Panc1 (cell line): ENCODE results near the gene UNC13C. TPM values are rescaled to one million over a fixed set of nuclear protein-coding genes. Genes with fewer than 3 reads are reported as not detected.

Source experiments
- ATAC-seq: fragments of 200-7000 bp; cut with Tn5 transposase; 2 replicates; pipeline ENCODE4 v1.9.1; 2020; ENCODE audit warnings: mild to moderate bottlenecking, moderate library complexity
- BruUV-seq: library from RNA; stranded (reverse); fragments of 400-500 nt; replicated peaks from 2 replicates; lab custom pipeline; 2021; lab: Mats Ljungman, UMichigan
- CTCF ChIA-PET: fragments of 300-600 bp; sonication (Branson Sonifier 250); formaldehyde crosslinking; loops from one replicate; lab custom pipeline; 2022; ENCODE audit warnings: antibody characterized with exemption; lab: Charles Lee
- POLR2A ChIA-PET: fragments of 300-600 bp; sonication (Branson Sonifier 250); formaldehyde crosslinking; loops from one replicate; lab custom pipeline; 2022; ENCODE audit warnings: antibody characterized with exemption; lab: Charles Lee
- DNase-seq: peaks from one replicate; pipeline ENCODE4 v3.0.0-alpha.2; 2010; ENCODE audit warnings: low read depth, low spot score
- H3K27ac ChIP-seq: 2 replicates; pipeline ENCODE4 v1.5.1; 2011; ENCODE audit warnings: mild to moderate bottlenecking, low read length, inconsistent platforms
- H3K27me3 ChIP-seq: fragments of 200-500 bp; sonication (Bioruptor generic); 2 replicates; pipeline ENCODE4 v1.6.0; 2014; ENCODE audit warnings: low read length, inconsistent platforms; ENCODE audit not compliant: control insufficient read depth, insufficient read depth
- H3K36me3 ChIP-seq: fragments of 200-500 bp; sonication (Bioruptor generic); 2 replicates; pipeline ENCODE4 v1.5.1; 2014; ENCODE audit warnings: inconsistent platforms, mild to moderate bottlenecking, low read length, moderate library complexity; ENCODE audit not compliant: control insufficient read depth, insufficient read depth
- H3K4me1 ChIP-seq: 2 replicates; pipeline ENCODE4 v1.5.1; 2011; ENCODE audit warnings: inconsistent platforms, mild to moderate bottlenecking, low read length, moderate library complexity; ENCODE audit not compliant: control insufficient read depth, insufficient read depth
- H3K4me3 ChIP-seq, 2 experiments: 2 replicates each; pipeline ENCODE4 v1.5.1; 2011 to 2012; ENCODE audit warnings: low read depth in 2 of 2, low read length in 2 of 2, mild to moderate bottlenecking in 2 of 2, inconsistent platforms in 1 of 2, moderate library complexity in 1 of 2
- H3K9me3 ChIP-seq: fragments of 200-500 bp; sonication (Bioruptor generic); 2 replicates; pipeline ENCODE4 v1.5.1; 2014; ENCODE audit warnings: low read depth, mild to moderate bottlenecking, inconsistent platforms, low read length, moderate library complexity; ENCODE audit not compliant: control insufficient read depth, insufficient read depth
- POLR2AphosphoS5 ChIP-seq: IDR thresholded peaks from 2 replicates; pipeline ENCODE4 v1.6.1; 2012; ENCODE audit warnings: mild to moderate bottlenecking, low read depth, low read length, moderate library complexity
- SIN3A ChIP-seq: IDR thresholded peaks from 2 replicates; pipeline ENCODE4 v1.6.1; 2012; ENCODE audit warnings: low read depth, mild to moderate bottlenecking, low read length, moderate library complexity, borderline replicate concordance; ENCODE audit not compliant: insufficient read depth
- TCF7L2 ChIP-seq: IDR thresholded peaks from 2 replicates; pipeline ENCODE4 v1.6.1; 2011; ENCODE audit warnings: mild to moderate bottlenecking, low read depth, low read length, inconsistent platforms
- in situ Hi-C: cut with HindIII; loops from 2 replicates; pipeline ENCODE4 v1.10.0; 2016; ENCODE audit warnings: low sequenced_read_pairs, low pct_unique_long_range_greater_than_20kb
- intact Hi-C: fragments of 100-400 bp; cut with micrococcal nuclease; formaldehyde crosslinking; loops from one replicate; pipeline ENCODE4 v1.10.0; 2022; ENCODE audit not compliant: unreplicated experiment
- total RNA-seq: library from RNA; stranded (reverse); gene quantifications from one replicate; pipeline ENCODE4 v1.2.1, GENCODE V29; 2021; ENCODE audit not compliant: unreplicated experiment
- TF ChIP-seq, protein P1 (sequence below): fragments of 450-650 bp; IDR thresholded peaks from 2 replicates; pipeline ENCODE4 v1.5.1; 2017; ENCODE audit warnings: mild to moderate bottlenecking
- TF ChIP-seq, protein P2 (sequence below), 2 experiments: IDR thresholded peaks; 2 replicates each; pipeline ENCODE4 v1.6.1; 2011 to 2012; ENCODE audit warnings: low read depth in 2 of 2, control low read depth in 1 of 2, low read length in 1 of 2, mild to moderate bottlenecking in 1 of 2, moderate library complexity in 1 of 2; ENCODE audit not compliant: insufficient read depth in 1 of 2

Gene UNC13C
- total RNA-seq, 1 experiment from 2014 or later, result not detected

DNA sequence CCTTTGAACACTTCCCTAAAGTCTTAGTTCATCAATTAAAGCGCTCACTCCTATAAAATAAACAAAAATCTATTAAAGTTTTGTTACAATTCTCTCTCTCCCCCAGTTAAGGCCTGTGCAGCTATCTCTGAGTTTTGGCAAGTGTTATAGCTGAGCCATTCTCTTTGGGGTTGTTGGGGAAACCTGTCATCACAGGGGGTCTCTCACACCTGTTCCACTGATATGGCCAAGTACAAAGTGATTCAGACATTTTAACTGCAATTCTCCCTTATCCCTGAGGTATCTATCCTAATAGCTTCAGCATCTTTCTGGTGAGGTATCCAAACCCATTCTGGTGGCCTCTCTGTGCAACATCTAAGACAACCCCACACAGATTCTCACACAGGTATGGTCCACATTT, 116.4 kb downstream of the UNC13C start:
- no peaks in the 10 kb centered on the region for H3K27me3 ChIP-seq
- CTCF ChIA-PET, result no interaction called here

DNA sequence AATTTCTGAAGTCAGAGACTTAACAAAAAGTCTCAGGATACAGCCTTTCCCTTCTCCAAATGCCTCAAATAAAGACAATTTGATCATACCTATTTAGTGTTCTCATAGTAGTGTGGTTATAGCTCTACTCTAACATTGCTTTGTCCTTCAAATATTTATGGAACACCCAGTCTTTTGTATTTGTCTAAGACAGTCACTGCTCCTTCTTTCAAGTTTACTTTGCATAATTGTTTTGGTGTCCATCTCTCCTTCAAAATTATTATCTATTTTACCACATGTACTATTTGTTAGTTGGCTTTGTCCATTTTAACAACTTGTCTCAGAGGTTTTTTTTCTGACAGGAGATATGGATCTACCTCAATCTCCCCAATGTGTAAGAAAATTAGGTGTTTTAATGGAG, 118.8 kb downstream of the UNC13C start:
- DNase-seq, result no peak
- intact Hi-C loops, result no loop called here
- no peak overlapping the region for H3K4me3 ChIP-seq
- H3K36me3 ChIP-seq, result no peaks in the 10 kb centered on the region
- no peak overlapping the region for H3K27ac ChIP-seq
- in situ Hi-C loops, result no loop called here
- no TSS peak for BruUV-seq
- no peaks in the 10 kb centered on the region for H3K27me3 ChIP-seq
- no peaks in the 10 kb centered on the region for H3K4me1 ChIP-seq
- POLR2A ChIA-PET, result no interaction called here
- TF ChIP-seq TCF7L2, result no peak
- TF ChIP-seq, protein P1, sequence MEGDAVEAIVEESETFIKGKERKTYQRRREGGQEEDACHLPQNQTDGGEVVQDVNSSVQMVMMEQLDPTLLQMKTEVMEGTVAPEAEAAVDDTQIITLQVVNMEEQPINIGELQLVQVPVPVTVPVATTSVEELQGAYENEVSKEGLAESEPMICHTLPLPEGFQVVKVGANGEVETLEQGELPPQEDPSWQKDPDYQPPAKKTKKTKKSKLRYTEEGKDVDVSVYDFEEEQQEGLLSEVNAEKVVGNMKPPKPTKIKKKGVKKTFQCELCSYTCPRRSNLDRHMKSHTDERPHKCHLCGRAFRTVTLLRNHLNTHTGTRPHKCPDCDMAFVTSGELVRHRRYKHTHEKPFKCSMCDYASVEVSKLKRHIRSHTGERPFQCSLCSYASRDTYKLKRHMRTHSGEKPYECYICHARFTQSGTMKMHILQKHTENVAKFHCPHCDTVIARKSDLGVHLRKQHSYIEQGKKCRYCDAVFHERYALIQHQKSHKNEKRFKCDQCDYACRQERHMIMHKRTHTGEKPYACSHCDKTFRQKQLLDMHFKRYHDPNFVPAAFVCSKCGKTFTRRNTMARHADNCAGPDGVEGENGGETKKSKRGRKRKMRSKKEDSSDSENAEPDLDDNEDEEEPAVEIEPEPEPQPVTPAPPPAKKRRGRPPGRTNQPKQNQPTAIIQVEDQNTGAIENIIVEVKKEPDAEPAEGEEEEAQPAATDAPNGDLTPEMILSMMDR, result no peak
- no peak for TF ChIP-seq POLR2AphosphoS5
- TF ChIP-seq, protein P2, sequence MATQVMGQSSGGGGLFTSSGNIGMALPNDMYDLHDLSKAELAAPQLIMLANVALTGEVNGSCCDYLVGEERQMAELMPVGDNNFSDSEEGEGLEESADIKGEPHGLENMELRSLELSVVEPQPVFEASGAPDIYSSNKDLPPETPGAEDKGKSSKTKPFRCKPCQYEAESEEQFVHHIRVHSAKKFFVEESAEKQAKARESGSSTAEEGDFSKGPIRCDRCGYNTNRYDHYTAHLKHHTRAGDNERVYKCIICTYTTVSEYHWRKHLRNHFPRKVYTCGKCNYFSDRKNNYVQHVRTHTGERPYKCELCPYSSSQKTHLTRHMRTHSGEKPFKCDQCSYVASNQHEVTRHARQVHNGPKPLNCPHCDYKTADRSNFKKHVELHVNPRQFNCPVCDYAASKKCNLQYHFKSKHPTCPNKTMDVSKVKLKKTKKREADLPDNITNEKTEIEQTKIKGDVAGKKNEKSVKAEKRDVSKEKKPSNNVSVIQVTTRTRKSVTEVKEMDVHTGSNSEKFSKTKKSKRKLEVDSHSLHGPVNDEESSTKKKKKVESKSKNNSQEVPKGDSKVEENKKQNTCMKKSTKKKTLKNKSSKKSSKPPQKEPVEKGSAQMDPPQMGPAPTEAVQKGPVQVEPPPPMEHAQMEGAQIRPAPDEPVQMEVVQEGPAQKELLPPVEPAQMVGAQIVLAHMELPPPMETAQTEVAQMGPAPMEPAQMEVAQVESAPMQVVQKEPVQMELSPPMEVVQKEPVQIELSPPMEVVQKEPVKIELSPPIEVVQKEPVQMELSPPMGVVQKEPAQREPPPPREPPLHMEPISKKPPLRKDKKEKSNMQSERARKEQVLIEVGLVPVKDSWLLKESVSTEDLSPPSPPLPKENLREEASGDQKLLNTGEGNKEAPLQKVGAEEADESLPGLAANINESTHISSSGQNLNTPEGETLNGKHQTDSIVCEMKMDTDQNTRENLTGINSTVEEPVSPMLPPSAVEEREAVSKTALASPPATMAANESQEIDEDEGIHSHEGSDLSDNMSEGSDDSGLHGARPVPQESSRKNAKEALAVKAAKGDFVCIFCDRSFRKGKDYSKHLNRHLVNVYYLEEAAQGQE (IDR thresholded peaks at IDR 0.05; ENCODE audit: insufficient read depth in 1 of 2, low read depth in 2 of 2, low read length in 1 of 2), result no peak
- TF ChIP-seq SIN3A, result no peak
- CTCF ChIA-PET, result no interaction called here
- H3K9me3 ChIP-seq, result no peaks in the 10 kb centered on the region
- ATAC-seq, result no peak

More for the DNA sequence above, 116.4 kb downstream of the UNC13C start:
- Histone ChIP-seq H3K4me3 (no peak overlapping the region), H3K27ac (no peak overlapping the region), H3K9me3 (no peaks in the 10 kb centered on the region), H3K4me1 (no peaks in the 10 kb centered on the region), H3K36me3 (no peaks in the 10 kb centered on the region)
- TF ChIP-seq POLR2AphosphoS5 (no peak), TCF7L2 (no peak), SIN3A (no peak)
- TF ChIP-seq, protein P2 (IDR thresholded peaks at IDR 0.05; ENCODE audit: insufficient read depth in 1 of 2, low read depth in 2 of 2, low read length in 1 of 2), result no peak
- TF ChIP-seq, protein P1, result no peak
- ATAC-seq (no peak), DNase-seq (no peak)
- POLR2A ChIA-PET, result no interaction called here
- BruUV-seq, result no TSS peak
- intact Hi-C loops, result no loop called here
- in situ Hi-C loops, result no loop called here
